Colonic mucosa (tissue), 4 donors: ENCODE measurements around the gene MAP7D2. TPM values are rescaled to one million over a fixed set of nuclear protein-coding genes. Genes with fewer than 3 reads are reported as not detected.
A peak's percentile ranks its signal among the peaks of the same experiment; 100 is the strongest.

ENCODE experiments used
- DNase-seq: peaks from one replicate; pipeline ENCODE4 v3.0.0-alpha.2; 2020
- H3K27ac ChIP-seq: fragments of 200-600 bp; one replicate; pipeline ENCODE4 v1.8.0; 2021
- H3K27me3 ChIP-seq: fragments of 200-600 bp; one replicate; pipeline ENCODE4 v1.8.0; 2021
- H3K36me3 ChIP-seq: fragments of 200-600 bp; one replicate; pipeline ENCODE4 v1.8.0; 2021
- H3K4me1 ChIP-seq: fragments of 200-600 bp; one replicate; pipeline ENCODE4 v1.8.0; 2021; ENCODE audit warnings: mild to moderate bottlenecking
- H3K4me3 ChIP-seq: fragments of 200-600 bp; one replicate; pipeline ENCODE4 v1.8.0; 2021
- H3K9ac ChIP-seq, 2 donors: one replicate each; pipeline ENCODE4 v1.7.0; 2013; ENCODE audit warnings: control low read depth in 2 of 2, low read depth in 2 of 2, low read length in 2 of 2
- H3K9me3 ChIP-seq: fragments of 200-600 bp; one replicate; pipeline ENCODE4 v1.8.0; 2021
- intact Hi-C: fragments of 100-400 bp; cut with DNase I; formaldehyde crosslinking; loops from one replicate; pipeline ENCODE4 v1.14.1; 2022
- total RNA-seq, 2 donors: library from RNA; stranded (reverse); fragmentation: NEBNext Ultra II Directional in 1 of 2; extraction: Animal tissue kit (Norgen Biotek cat#: 25700) in 1 of 2; gene quantifications; one replicate each; pipeline ENCODE4 v1.2.1, GENCODE V29; 2021
- TF ChIP-seq, protein P1 (sequence below): fragments of 200-600 bp; IDR thresholded peaks from one replicate; pipeline ENCODE4 v1.8.0; 2022; ENCODE audit warnings: antibody characterized with exemption, mild to moderate bottlenecking
- donor health status: healthy.
- donor health status: DM: no; HTN: no; CAD: no.
- donor health status: DM: no; HTN: no; CAD: no.

MAP7D2 gene
- total RNA-seq, 2 donors from 2014 or later = 2.1 to 2.4 TPM

DNA sequence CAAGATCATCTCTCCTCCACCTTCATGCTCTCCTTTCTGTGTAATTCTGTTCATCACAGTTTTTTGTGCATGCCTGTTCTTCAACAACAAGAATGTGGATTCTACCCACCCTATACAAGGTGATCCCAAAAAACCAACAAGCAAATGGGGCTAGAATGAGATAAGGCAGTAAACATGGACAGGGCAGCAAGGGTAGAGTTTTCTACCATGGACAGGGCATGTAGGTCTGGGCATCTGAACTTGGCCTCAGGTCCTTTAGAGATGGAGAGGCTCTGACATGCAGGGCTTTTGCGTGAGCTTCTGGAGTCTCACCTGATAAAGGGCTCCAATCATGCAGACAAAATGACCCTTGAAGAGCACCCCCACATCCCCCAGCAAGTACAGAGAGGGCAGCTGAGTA is 36.4 kb downstream of the MAP7D2 start:
- Histone ChIP-seq H3K27ac (no peak overlapping the region), H3K9ac (no peak overlapping the region), H3K4me3 (no peak overlapping the region), H3K4me1 (no peaks in the 10 kb centered on the region), H3K27me3 (no peaks in the 10 kb centered on the region), H3K36me3 (no peaks in the 10 kb centered on the region), H3K9me3 (no peaks in the 10 kb centered on the region)
- TF ChIP-seq, protein P1, sequence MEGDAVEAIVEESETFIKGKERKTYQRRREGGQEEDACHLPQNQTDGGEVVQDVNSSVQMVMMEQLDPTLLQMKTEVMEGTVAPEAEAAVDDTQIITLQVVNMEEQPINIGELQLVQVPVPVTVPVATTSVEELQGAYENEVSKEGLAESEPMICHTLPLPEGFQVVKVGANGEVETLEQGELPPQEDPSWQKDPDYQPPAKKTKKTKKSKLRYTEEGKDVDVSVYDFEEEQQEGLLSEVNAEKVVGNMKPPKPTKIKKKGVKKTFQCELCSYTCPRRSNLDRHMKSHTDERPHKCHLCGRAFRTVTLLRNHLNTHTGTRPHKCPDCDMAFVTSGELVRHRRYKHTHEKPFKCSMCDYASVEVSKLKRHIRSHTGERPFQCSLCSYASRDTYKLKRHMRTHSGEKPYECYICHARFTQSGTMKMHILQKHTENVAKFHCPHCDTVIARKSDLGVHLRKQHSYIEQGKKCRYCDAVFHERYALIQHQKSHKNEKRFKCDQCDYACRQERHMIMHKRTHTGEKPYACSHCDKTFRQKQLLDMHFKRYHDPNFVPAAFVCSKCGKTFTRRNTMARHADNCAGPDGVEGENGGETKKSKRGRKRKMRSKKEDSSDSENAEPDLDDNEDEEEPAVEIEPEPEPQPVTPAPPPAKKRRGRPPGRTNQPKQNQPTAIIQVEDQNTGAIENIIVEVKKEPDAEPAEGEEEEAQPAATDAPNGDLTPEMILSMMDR = no peak
- no peak for DNase-seq
- intact Hi-C loops = no loop called here

DNA sequence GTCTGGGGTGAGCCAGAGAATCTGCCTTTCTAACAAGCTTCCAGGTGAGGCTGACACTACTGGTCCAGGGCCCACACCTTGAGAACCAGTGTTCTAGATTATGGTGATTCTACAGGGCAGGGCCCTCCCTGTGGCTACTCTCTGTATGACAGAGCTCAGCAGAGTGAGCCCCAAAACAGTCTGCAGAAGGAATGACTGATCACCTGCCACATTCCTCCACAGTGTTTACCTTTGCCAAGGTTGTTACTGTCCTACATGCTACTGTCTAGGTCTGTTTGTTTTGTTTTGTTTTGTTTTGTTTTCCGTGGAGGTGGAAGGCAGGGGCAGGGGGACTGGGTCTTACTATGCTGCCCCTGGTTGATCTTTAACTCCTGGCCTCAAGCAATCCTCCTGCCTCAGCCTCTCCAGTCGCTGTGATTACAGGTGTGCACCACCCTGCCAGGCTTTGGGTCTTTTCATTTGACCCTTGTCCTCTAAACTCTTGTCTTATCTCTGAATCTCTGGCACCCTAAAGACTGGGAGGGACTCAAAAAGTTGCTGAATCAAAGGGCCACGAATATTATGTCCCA is 45.1 kb downstream of the MAP7D2 start:
- Histone ChIP-seq H3K9ac (no peak overlapping the region), H3K36me3 (no peaks in the 10 kb centered on the region), H3K4me3 (no peak overlapping the region), H3K9me3 (no peaks in the 10 kb centered on the region), H3K4me1 (no peaks in the 10 kb centered on the region), H3K27me3 (no peaks in the 10 kb centered on the region), H3K27ac (no peak overlapping the region)
- DNase-seq = no peak
- TF ChIP-seq, protein P1 = no peak
- intact Hi-C loops = no loop called here

DNA sequence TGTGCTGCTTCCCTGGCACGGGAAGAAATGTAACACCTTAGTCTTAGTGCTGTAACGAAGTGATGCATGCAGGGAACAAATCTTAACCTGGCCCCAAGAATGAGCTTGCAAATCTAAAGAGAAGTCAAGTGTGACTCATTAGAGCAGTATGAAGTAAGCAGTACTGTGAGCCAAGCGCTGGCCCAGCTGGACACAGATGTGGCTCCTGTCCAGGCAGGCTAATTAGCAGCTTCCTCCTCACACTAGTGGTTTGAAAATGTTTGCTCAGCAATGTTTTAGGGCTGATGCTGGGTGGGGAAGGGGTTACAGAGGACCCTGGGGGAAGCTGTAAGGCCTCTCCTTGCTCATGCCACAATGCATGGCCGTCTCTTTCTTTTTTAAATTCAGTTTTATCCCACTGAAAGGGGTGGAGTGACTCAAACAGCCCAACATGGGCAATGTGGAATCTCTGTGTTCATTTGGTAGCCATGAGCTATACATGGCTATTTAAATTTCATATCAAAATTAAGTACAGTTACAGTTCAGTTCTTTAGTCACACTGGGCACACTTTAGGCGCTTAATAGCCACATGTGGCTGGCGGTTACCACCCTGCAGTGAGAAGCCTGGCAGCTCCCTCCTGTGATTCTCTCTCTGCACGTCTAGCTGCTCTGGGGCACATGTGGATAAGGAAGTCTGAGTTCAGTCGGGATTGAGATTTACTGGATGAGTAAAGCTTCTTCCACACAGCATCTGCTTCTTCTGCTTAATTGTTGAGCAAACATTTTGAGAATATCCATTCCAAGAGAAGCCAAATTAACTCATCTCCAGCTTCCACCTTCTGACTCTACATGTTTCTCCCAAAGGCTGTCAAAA is 48.8 kb downstream of the MAP7D2 start:
- Histone ChIP-seq H3K9me3 (no peaks in the 10 kb centered on the region), H3K4me3 (no peak overlapping the region), H3K36me3 (no peaks in the 10 kb centered on the region), H3K27me3 (no peaks in the 10 kb centered on the region), H3K9ac (no peak overlapping the region), H3K4me1 (no peaks in the 10 kb centered on the region), H3K27ac (no peak overlapping the region)
- TF ChIP-seq, protein P1 = no peak
- peak; percentile 47 for DNase-seq
- intact Hi-C loops = loop anchor here (5.0 kb wide), 2 partner anchors 166 to 521 kb away; no protein-coding TSS in a partner anchor

DNA sequence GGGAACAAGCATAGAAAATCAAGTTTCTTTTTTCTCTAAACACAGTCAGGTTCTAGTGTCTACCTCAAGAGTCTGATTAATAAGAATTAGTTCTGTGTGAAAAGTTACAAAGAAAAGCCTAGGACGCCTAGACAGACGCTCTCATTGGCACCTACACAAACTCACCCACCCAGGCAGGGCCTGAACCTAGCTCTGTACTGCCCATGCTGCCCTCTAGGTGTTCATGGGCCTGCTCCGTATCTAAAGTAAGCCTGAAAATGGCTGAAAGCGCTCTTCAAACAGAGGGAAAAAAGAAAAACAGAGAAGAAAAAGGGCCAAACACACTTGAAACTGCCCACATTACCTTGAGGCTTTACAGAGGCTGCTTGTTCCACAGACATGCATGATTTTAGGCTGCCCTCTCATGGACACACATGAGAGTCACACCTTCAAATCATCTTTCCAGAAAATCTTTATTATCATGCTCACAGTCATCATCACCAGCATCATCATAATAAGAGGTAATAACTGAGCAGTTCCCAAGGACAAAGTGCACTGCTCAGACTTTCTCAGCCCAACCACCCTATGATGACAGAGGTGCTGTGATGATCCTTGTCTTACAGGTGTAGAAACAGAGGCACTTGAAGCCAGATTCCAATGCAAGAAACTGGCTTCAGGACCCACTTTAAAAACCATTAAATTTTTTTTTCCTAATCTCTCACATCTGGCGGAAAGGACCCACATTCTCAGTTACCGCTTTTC is 49.6 kb downstream of the MAP7D2 start:
- H3K4me3 ChIP-seq = no peak overlapping the region
- DNase-seq = peak; percentile 31
- no peaks in the 10 kb centered on the region for H3K9me3 ChIP-seq
- no peak overlapping the region for H3K9ac ChIP-seq
- H3K27me3 ChIP-seq = no peaks in the 10 kb centered on the region
- H3K27ac ChIP-seq = no peak overlapping the region
- intact Hi-C loops = loop anchor here (5.0 kb wide), 2 partner anchors 165 to 520 kb away; no protein-coding TSS in a partner anchor
- TF ChIP-seq, protein P1 = peak; percentile 47
- H3K4me1 ChIP-seq = no peaks in the 10 kb centered on the region
- H3K36me3 ChIP-seq = no peaks in the 10 kb centered on the region

DNA sequence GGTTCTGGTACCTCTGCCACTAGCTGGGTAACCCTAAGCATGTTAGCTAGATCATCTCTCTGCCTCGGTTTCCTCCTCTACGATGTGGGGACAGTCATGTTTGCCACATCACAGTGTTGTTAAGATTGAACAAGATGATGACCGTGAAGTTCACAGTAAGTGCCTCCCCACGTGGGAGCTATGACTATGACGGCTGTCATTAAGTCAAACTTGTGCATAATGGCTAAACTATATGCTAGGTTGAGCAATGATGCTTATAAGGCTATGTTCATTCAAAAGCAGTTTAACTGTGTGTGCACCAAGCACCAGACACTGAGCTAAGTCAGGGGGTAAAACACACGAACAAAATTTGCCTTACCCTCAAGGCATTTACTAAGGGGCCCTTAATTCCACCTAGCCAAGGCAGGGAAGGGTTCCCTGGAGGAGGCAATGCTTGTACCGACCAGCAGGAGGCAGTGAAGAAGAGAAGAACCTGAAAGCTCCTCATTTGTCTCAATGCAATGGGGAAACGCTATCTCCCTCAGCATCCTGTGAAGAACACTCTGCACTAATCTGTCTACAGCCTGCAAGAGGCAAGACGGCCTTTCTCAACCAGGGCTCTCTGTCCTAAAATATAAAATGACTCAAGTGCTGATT is 52.9 kb downstream of the MAP7D2 start:
- no peaks in the 10 kb centered on the region for H3K36me3 ChIP-seq
- H3K4me1 ChIP-seq = no peaks in the 10 kb centered on the region
- TF ChIP-seq, protein P1 = no peak
- H3K27ac ChIP-seq = no peak overlapping the region
- intact Hi-C loops = no loop called here
- no peaks in the 10 kb centered on the region for H3K9me3 ChIP-seq
- no peak overlapping the region for H3K4me3 ChIP-seq
- H3K27me3 ChIP-seq = no peaks in the 10 kb centered on the region
- no peak for DNase-seq
- H3K9ac ChIP-seq = no peak overlapping the region
